ENCODE measurements around the gene RUNX3.

The RUNX3 gene

DNA sequence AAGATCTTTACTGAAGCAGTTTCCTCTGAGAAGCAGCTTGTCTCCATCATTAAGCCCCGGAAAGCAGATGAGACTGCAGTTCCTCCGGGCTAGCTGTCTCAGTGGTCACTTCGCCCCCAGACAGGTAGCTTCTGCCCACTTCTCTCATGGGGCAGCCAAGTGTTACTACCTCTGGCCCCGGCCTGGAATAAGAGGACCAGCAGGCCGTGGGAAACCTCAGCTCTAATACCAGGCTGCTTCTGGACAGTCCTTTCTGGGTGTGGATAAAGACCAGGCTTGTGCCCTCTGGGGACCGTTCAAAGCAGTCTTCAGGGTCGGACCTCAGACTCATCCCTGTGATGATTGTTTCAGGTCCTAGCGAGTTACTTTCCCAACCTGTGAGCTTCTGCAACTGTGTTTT lies 54.8 kb downstream of the RUNX3 start:
- H4K20me1 ChIP-seq (ENCODE audit: control insufficient read depth, insufficient read depth, low read depth, low read length) = no peaks in the 10 kb centered on the region
- TF ChIP-seq, protein P1, sequence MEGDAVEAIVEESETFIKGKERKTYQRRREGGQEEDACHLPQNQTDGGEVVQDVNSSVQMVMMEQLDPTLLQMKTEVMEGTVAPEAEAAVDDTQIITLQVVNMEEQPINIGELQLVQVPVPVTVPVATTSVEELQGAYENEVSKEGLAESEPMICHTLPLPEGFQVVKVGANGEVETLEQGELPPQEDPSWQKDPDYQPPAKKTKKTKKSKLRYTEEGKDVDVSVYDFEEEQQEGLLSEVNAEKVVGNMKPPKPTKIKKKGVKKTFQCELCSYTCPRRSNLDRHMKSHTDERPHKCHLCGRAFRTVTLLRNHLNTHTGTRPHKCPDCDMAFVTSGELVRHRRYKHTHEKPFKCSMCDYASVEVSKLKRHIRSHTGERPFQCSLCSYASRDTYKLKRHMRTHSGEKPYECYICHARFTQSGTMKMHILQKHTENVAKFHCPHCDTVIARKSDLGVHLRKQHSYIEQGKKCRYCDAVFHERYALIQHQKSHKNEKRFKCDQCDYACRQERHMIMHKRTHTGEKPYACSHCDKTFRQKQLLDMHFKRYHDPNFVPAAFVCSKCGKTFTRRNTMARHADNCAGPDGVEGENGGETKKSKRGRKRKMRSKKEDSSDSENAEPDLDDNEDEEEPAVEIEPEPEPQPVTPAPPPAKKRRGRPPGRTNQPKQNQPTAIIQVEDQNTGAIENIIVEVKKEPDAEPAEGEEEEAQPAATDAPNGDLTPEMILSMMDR (IDR thresholded peaks at IDR 0.05; ENCODE audit: low read depth, low read length, poor library complexity, severe bottlenecking) = no peak
- TF ChIP-seq EZH2phosphoT487 (IDR thresholded peaks at IDR 0.05; ENCODE audit: borderline replicate concordance, low read length) = no peak
- H3K27me3 ChIP-seq (ENCODE audit: control insufficient read depth, low read length) = 0 out of 2 replicates have a peak, but pooled peaks cover 12% of the 10 kb centered on the region
- H3K9me3 ChIP-seq (ENCODE audit: control insufficient read depth, insufficient read depth, low read length) = no peaks in the 10 kb centered on the region
- H3K36me3 ChIP-seq (ENCODE audit: control insufficient read depth, low read length) = no peaks in the 10 kb centered on the region
- H3K79me2 ChIP-seq (ENCODE audit: control insufficient read depth, low read length) = no peaks in the 10 kb centered on the region
- no peaks in the 10 kb centered on the region for H3F3A ChIP-seq (ENCODE audit: control insufficient read depth, insufficient read depth)
- no peak overlapping the region for H3K4me2 ChIP-seq (ENCODE audit: low read length)
- no peaks in the 10 kb centered on the region for H3K9me2 ChIP-seq (replicated peaks; ENCODE audit: control insufficient read depth, low read length)
- H3K27ac ChIP-seq (ENCODE audit: low read depth, low read length) = no peak overlapping the region
- no peak overlapping the region for H3K4me3 ChIP-seq (ENCODE audit: low read length)
- peaks cover 10% of the 10 kb centered on the region for H3K4me1 ChIP-seq (ENCODE audit: control insufficient read depth, low read length)

DNA sequence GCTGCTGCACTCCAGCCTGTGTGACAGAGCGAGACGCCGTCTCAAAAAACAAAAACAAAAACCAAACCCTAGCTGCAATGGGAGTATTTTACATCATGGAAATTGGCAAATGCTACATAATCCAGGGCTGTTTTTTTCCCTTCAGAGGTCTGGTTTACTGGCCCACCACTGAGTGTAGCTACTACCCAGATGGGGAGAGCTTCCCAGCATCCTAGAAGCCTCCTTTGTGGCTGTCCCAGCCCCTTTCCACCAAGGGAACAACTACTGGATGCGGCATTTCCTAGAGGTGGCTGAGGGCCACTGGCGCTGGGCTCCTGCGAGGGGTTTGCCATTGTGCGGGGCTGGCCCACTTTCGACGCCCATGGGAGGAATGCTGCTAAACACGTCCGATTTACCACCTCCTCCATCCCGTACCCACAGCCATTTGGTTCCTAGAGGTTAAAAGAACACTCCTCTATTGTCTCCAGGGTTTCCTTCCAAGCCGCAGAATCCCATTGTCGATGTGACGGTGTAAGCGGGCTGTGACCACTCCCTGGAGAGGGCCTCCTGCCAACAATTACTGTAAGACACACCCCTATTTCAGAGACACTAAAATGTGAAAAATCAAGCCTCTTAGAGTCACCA lies 55.4 kb downstream of the RUNX3 start:
- no peaks in the 10 kb centered on the region for H3K9me2 ChIP-seq (replicated peaks; ENCODE audit: control insufficient read depth, low read length)
- H3K4me2 ChIP-seq (ENCODE audit: low read length) = no peak overlapping the region
- no peaks in the 10 kb centered on the region for H3F3A ChIP-seq (ENCODE audit: control insufficient read depth, insufficient read depth)
- no peak for TF ChIP-seq EZH2phosphoT487 (IDR thresholded peaks at IDR 0.05; ENCODE audit: borderline replicate concordance, low read length)
- TF ChIP-seq, protein P1 (IDR thresholded peaks at IDR 0.05; ENCODE audit: low read depth, low read length, poor library complexity, severe bottlenecking) = no peak
- H3K4me3 ChIP-seq (ENCODE audit: low read length) = no peak overlapping the region
- no peaks in the 10 kb centered on the region for H4K20me1 ChIP-seq (ENCODE audit: control insufficient read depth, insufficient read depth, low read depth, low read length)
- H3K27me3 ChIP-seq (ENCODE audit: control insufficient read depth, low read length) = 0 out of 2 replicates have a peak, but pooled peaks cover 12% of the 10 kb centered on the region
- H3K36me3 ChIP-seq (ENCODE audit: control insufficient read depth, low read length) = no peaks in the 10 kb centered on the region
- H3K4me1 ChIP-seq (ENCODE audit: control insufficient read depth, low read length) = peaks cover 11% of the 10 kb centered on the region
- H3K79me2 ChIP-seq (ENCODE audit: control insufficient read depth, low read length) = no peaks in the 10 kb centered on the region
- no peaks in the 10 kb centered on the region for H3K9me3 ChIP-seq (ENCODE audit: control insufficient read depth, insufficient read depth, low read length)
- H3K27ac ChIP-seq (ENCODE audit: low read depth, low read length) = no peak overlapping the region

DNA sequence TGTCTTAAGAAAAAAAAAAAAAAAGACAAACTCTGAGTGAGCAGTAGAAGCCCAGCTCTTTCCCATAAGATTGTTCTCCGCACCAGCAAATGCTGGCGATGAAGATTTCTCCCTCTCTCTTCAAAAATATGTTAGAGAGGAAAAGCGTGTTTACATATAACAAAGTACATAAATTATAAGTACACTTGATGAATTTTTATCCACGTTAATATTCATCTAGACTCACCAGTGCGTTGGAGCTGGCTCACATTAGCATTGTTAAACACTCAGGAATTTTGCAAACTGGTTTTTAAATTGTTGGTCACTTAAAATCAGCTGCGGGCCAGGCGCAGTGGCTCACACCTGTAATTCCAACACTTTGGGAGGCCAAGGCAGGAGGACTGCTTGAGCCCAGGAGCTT lies 56.0 kb downstream of the RUNX3 start:
- Histone ChIP-seq H3K4me3 (ENCODE audit: low read length) (no peak overlapping the region), H3K9me2 (replicated peaks; ENCODE audit: control insufficient read depth, low read length) (no peaks in the 10 kb centered on the region), H3F3A (ENCODE audit: control insufficient read depth, insufficient read depth) (no peaks in the 10 kb centered on the region), H4K20me1 (ENCODE audit: control insufficient read depth, insufficient read depth, low read depth, low read length) (no peaks in the 10 kb centered on the region), H3K4me2 (ENCODE audit: low read length) (no peak overlapping the region), H3K79me2 (ENCODE audit: control insufficient read depth, low read length) (no peaks in the 10 kb centered on the region), H3K27ac (ENCODE audit: low read depth, low read length) (no peak overlapping the region), H3K4me1 (ENCODE audit: control insufficient read depth, low read length) (peaks cover 11% of the 10 kb centered on the region), H3K36me3 (ENCODE audit: control insufficient read depth, low read length) (no peaks in the 10 kb centered on the region), H3K27me3 (ENCODE audit: control insufficient read depth, low read length) (0 out of 2 replicates have a peak, but pooled peaks cover 10% of the 10 kb centered on the region), H3K9me3 (ENCODE audit: control insufficient read depth, insufficient read depth, low read length) (no peaks in the 10 kb centered on the region)
- no peak for TF ChIP-seq EZH2phosphoT487 (IDR thresholded peaks at IDR 0.05; ENCODE audit: borderline replicate concordance, low read length)

DNA sequence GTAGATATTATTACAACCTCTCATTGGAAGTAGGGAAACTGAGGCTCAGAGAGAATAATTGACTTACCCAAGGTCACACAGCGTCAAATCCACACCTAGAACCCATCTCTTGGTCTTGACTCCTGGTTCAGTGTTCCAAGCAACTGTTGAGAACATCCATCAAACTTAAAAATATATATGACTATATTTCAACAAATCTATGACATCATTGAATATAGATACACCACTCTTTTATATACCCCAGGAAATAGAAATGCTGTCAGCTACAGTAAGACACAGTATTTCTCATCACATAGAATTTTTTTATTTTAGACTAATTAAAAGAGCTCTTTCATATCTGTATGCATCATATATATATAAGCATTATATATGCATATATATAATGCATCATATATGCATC lies 56.9 kb downstream of the RUNX3 start:
- H3F3A ChIP-seq (ENCODE audit: control insufficient read depth, insufficient read depth) = no peaks in the 10 kb centered on the region
- no peak overlapping the region for H3K27ac ChIP-seq (ENCODE audit: low read depth, low read length)
- H4K20me1 ChIP-seq (ENCODE audit: control insufficient read depth, insufficient read depth, low read depth, low read length) = no peaks in the 10 kb centered on the region
- TF ChIP-seq, protein P1 (IDR thresholded peaks at IDR 0.05; ENCODE audit: low read depth, low read length, poor library complexity, severe bottlenecking) = no peak
- TF ChIP-seq EZH2phosphoT487 (IDR thresholded peaks at IDR 0.05; ENCODE audit: borderline replicate concordance, low read length) = no peak
- no peak overlapping the region for H3K4me3 ChIP-seq (ENCODE audit: low read length)
- H3K9me3 ChIP-seq (ENCODE audit: control insufficient read depth, insufficient read depth, low read length) = no peaks in the 10 kb centered on the region
- no peaks in the 10 kb centered on the region for H3K36me3 ChIP-seq (ENCODE audit: control insufficient read depth, low read length)
- H3K4me1 ChIP-seq (ENCODE audit: control insufficient read depth, low read length) = peaks cover 11% of the 10 kb centered on the region
- H3K9me2 ChIP-seq (replicated peaks; ENCODE audit: control insufficient read depth, low read length) = no peaks in the 10 kb centered on the region
- H3K79me2 ChIP-seq (ENCODE audit: control insufficient read depth, low read length) = no peaks in the 10 kb centered on the region
- H3K27me3 ChIP-seq (ENCODE audit: control insufficient read depth, low read length) = 0 out of 2 replicates have a peak, but pooled peaks cover 5% of the 10 kb centered on the region
- no peak overlapping the region for H3K4me2 ChIP-seq (ENCODE audit: low read length)
